ENCODE results near the gene ATXN10. TPM values are rescaled to one million over a fixed set of nuclear protein-coding genes. Genes with fewer than 3 reads are reported as not detected.

ATXN10 gene
- total and polyA plus RNA-seq, 10 of the 15 experiments (the other 5 are each of a cell fraction or from before 2014, with no cell fraction given), result 29.2 to 249 (median 146) TPM

DNA sequence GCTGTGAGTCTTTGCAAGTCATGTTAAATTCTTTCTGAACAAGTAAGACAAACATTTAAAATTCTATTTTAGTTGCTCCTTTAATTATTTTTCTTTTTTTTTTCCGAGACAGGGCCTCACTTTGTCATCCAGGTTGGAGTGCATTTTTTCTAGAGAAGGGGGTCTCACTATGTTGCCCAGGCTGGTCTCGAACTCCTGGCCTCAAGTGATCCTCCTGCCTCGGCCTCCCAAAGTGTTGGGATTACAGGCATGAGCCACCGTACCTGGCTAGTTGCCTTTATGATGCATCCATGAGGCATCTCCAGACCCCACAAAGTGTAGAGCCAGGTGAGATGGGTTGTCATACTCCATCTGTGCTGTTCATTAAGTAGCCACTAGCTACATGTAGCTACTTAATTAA is 4.4 kb downstream of the ATXN10 start:
- in situ Hi-C loops (cut with MboI) (no loop called here), intact Hi-C loops (cut with micrococcal nuclease; ENCODE audit: unreplicated experiment) (no loop called here)
- H3K79me2 ChIP-seq (ENCODE audit: control insufficient read depth, insufficient read depth, low read length), result peaks cover 91% of the 10 kb centered on the region
- WGBS (ENCODE audit: insufficient coverage, insufficient replicate concordance, low lambda C conversion rate, missing lambda C conversion rate), result 98% methylated on average over 4 of the region's 4 CpGs
- no TSS peak for BruUV-seq (replicated peaks)
- ATAC-seq, result no peak
- no peak overlapping the region for H3K27ac ChIP-seq (ENCODE audit: control insufficient read depth, insufficient read depth)
- DNase-seq (ENCODE audit: low read depth, low spot score), result no peak
- TF ChIP-seq, protein P1, sequence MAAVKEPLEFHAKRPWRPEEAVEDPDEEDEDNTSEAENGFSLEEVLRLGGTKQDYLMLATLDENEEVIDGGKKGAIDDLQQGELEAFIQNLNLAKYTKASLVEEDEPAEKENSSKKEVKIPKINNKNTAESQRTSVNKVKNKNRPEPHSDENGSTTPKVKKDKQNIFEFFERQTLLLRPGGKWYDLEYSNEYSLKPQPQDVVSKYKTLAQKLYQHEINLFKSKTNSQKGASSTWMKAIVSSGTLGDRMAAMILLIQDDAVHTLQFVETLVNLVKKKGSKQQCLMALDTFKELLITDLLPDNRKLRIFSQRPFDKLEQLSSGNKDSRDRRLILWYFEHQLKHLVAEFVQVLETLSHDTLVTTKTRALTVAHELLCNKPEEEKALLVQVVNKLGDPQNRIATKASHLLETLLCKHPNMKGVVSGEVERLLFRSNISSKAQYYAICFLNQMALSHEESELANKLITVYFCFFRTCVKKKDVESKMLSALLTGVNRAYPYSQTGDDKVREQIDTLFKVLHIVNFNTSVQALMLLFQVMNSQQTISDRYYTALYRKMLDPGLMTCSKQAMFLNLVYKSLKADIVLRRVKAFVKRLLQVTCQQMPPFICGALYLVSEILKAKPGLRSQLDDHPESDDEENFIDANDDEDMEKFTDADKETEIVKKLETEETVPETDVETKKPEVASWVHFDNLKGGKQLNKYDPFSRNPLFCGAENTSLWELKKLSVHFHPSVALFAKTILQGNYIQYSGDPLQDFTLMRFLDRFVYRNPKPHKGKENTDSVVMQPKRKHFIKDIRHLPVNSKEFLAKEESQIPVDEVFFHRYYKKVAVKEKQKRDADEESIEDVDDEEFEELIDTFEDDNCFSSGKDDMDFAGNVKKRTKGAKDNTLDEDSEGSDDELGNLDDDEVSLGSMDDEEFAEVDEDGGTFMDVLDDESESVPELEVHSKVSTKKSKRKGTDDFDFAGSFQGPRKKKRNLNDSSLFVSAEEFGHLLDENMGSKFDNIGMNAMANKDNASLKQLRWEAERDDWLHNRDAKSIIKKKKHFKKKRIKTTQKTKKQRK (IDR thresholded peaks at IDR 0.05; ENCODE audit: low read depth, low read length), result no peak
- TF ChIP-seq EED (IDR thresholded peaks at IDR 0.05; ENCODE audit: low read depth), result no peak
- TF ChIP-seq, protein P2, sequence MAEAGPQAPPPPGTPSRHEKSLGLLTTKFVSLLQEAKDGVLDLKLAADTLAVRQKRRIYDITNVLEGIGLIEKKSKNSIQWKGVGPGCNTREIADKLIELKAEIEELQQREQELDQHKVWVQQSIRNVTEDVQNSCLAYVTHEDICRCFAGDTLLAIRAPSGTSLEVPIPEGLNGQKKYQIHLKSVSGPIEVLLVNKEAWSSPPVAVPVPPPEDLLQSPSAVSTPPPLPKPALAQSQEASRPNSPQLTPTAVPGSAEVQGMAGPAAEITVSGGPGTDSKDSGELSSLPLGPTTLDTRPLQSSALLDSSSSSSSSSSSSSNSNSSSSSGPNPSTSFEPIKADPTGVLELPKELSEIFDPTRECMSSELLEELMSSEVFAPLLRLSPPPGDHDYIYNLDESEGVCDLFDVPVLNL (IDR thresholded peaks at IDR 0.05; ENCODE audit: low read depth, low read length), result no peak
- no peak for TF ChIP-seq RAD51 (IDR thresholded peaks at IDR 0.05)
- no peak for TF ChIP-seq YBX1 (IDR thresholded peaks at IDR 0.05)
- TF ChIP-seq, protein P3, sequence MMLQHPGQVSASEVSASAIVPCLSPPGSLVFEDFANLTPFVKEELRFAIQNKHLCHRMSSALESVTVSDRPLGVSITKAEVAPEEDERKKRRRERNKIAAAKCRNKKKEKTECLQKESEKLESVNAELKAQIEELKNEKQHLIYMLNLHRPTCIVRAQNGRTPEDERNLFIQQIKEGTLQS (IDR thresholded peaks at IDR 0.05; ENCODE audit: borderline replicate concordance, extremely low read depth, low read depth, low read length), result no peak
- H3K27me3 ChIP-seq (replicated peaks in 1 of 2; ENCODE audit: control insufficient read depth in 2 of 2, insufficient read depth in 2 of 2, low read length in 1 of 2), result no peaks in the 10 kb centered on the region
- FAIRE-seq, result no peak
- H3K4me2 ChIP-seq (ENCODE audit: control insufficient read depth, insufficient read depth), result no peak overlapping the region
- CTCF ChIA-PET, result interaction anchor here (0.8 kb wide), 1 partner anchor 31 kb away, joined by 3 read pairs; no protein-coding TSS in a partner anchor
- H3K9me3 ChIP-seq (replicated peaks; ENCODE audit: control insufficient read depth, insufficient read depth, low read length), result no peaks in the 10 kb centered on the region; the same call in 1 of the 3 replicates
- SMC1A ChIA-PET (ENCODE audit: uncharacterized antibody, unreplicated experiment), result interaction anchor here (0.5 to 1.7 kb wide), 7 partner anchors 9 to 105 kb away, joined by 3 to 5 read pairs (median 4); no protein-coding TSS in a partner anchor
- H2AFZ ChIP-seq (ENCODE audit: control insufficient read depth, low read depth, low read length), result no peak overlapping the region
- H4K20me1 ChIP-seq (ENCODE audit: control insufficient read depth, insufficient read depth), result no peaks in the 10 kb centered on the region
- POLR2A ChIA-PET, result interaction anchor here (0.7 to 1.3 kb wide), 2 partner anchors 10 to 526 kb away, joined by 3 to 4 read pairs; no protein-coding TSS in a partner anchor
- no peak overlapping the region for H3K4me3 ChIP-seq
- peaks cover 37% of the 10 kb centered on the region for H3K4me1 ChIP-seq (ENCODE audit: control insufficient read depth, insufficient read depth, low read length)
- H3K9ac ChIP-seq (ENCODE audit: control insufficient read depth, insufficient read depth, low read length), result no peak overlapping the region
- RAD21 ChIA-PET (ENCODE audit: unreplicated experiment), result no interaction called here
- H3K36me3 ChIP-seq (ENCODE audit: control insufficient read depth in 2 of 2, insufficient read depth in 2 of 2, low read length in 1 of 2), result peaks cover 0 to 8% of the 10 kb centered on the region in 2 experiments; a peak in 2 of 4 replicates

Measured in GM12878 (cell line).